GM18517 (cell line): ENCODE measurements around the gene SYNM.

Experiments
- ATAC-seq: cut with Tn5 transposase; IDR thresholded peaks from one replicate; pipeline ENCODE4 v1.9.1; 2021; ENCODE audit warnings: mild to moderate bottlenecking, moderate library complexity; ENCODE audit not compliant: unreplicated experiment

The SYNM gene

GRCh38 chr15:99165020-99165790 lies 60.3 kb downstream of the SYNM start:
- no peak for ATAC-seq

GRCh38 chr15:99165956-99166689 lies 61.2 kb downstream of the SYNM start:
- ATAC-seq: no peak

- no peak for ATAC-seq
Observed at GRCh38 chr15:99167201-99167600, 62.3 kb downstream of the SYNM start.

GRCh38 chr15:99167640-99168039 lies 62.8 kb downstream of the SYNM start:
- peak; percentile 55 for ATAC-seq

- no peak for ATAC-seq
Observed at GRCh38 chr15:99168601-99169580, 64.0 kb downstream of the SYNM start.

GRCh38 chr15:99169769-99170311 lies 65.0 kb downstream of the SYNM start:
- ATAC-seq: no peak

GRCh38 chr15:99170476-99171065 lies 65.7 kb downstream of the SYNM start:
- no peak for ATAC-seq

GRCh38 chr15:99172171-99172570 lies 67.3 kb downstream of the SYNM start:
- no peak for ATAC-seq

- no peak for ATAC-seq
Observed at GRCh38 chr15:99172989-99173388, 68.1 kb downstream of the SYNM start.

GRCh38 chr15:99174567-99175395 lies 69.9 kb downstream of the SYNM start:
- no peak for ATAC-seq

GRCh38 chr15:99176757-99177156 lies 71.9 kb downstream of the SYNM start:
- ATAC-seq: no peak

GRCh38 chr15:99177679-99178078 lies 72.8 kb downstream of the SYNM start:
- ATAC-seq: no peak

- no peak for ATAC-seq
Observed at GRCh38 chr15:99180086-99180963, 75.4 kb downstream of the SYNM start.

GRCh38 chr15:99180964-99181306 lies 76.1 kb downstream of the SYNM start:
- no peak for ATAC-seq

GRCh38 chr15:99181545-99181971 lies 76.7 kb downstream of the SYNM start:
- ATAC-seq: no peak

- ATAC-seq: no peak
Observed at GRCh38 chr15:99182791-99183190, 77.9 kb downstream of the SYNM start.
